MM.1S (cell line): Measurements from ENCODE around the gene SIDT1.

Source experiments
- DNase-seq: peaks from one replicate; pipeline ENCODE4 v3.0.0-alpha.2; 2015
- H2AFZ ChIP-seq: fragments of 300-600 bp; sonication (generic); 2 replicates; pipeline ENCODE4 v1.6.0; 2016; ENCODE audit warnings: antibody characterized with exemption, low read length
- H3F3A ChIP-seq: fragments of 300-600 bp; sonication (generic); 2 replicates; pipeline ENCODE4 v1.6.1; 2016; ENCODE audit warnings: mild to moderate bottlenecking, antibody characterized with exemption, low read length, moderate library complexity, mixed read lengths; ENCODE audit not compliant: insufficient read depth
- H3K27ac ChIP-seq: fragments of 300-600 bp; sonication (generic); 2 replicates; pipeline ENCODE4 v1.5.1; 2016; ENCODE audit warnings: mild to moderate bottlenecking, low read length
- H3K27me3 ChIP-seq: fragments of 300-600 bp; sonication (generic); replicated peaks from 2 replicates; pipeline ENCODE4 v1.6.0; 2016; ENCODE audit warnings: low read length; ENCODE audit not compliant: insufficient read depth
- H3K36me3 ChIP-seq: fragments of 300-600 bp; sonication (generic); replicated peaks from 2 replicates; pipeline ENCODE4 v1.6.1; 2016; ENCODE audit warnings: mild to moderate bottlenecking, low read length, mixed read lengths; ENCODE audit not compliant: insufficient read depth
- H3K4me1 ChIP-seq: fragments of 300-600 bp; sonication (generic); 2 replicates; pipeline ENCODE4 v1.6.1; 2016; ENCODE audit warnings: low read length, mixed read lengths
- H3K4me2 ChIP-seq: fragments of 300-600 bp; sonication (generic); 2 replicates; pipeline ENCODE4 v1.6.0; 2016; ENCODE audit warnings: low read depth, low read length
- H3K4me3 ChIP-seq: fragments of 300-600 bp; sonication (generic); 2 replicates; pipeline ENCODE4 v1.5.1; 2016; ENCODE audit warnings: low read length, mixed read lengths
- H3K79me2 ChIP-seq: fragments of 300-600 bp; sonication (generic); 2 replicates; pipeline ENCODE4 v1.6.1; 2016; ENCODE audit warnings: mixed run types, low read length, mixed read lengths
- H3K9ac ChIP-seq: fragments of 300-600 bp; sonication (generic); 2 replicates; pipeline ENCODE4 v1.6.1; 2016; ENCODE audit warnings: low read length, mixed read lengths
- H3K9me2 ChIP-seq: fragments of 300-600 bp; sonication (generic); replicated peaks from 2 replicates; pipeline ENCODE4 v1.6.1; 2016; ENCODE audit warnings: mild to moderate bottlenecking, low read length, mixed read lengths; ENCODE audit not compliant: insufficient read depth
- H3K9me3 ChIP-seq: fragments of 300-600 bp; sonication (generic); replicated peaks from 2 replicates; pipeline ENCODE4 v1.6.1; 2016; ENCODE audit warnings: mild to moderate bottlenecking, low read length, mixed read lengths; ENCODE audit not compliant: insufficient read depth
- H4K20me1 ChIP-seq: fragments of 300-600 bp; sonication (generic); 2 replicates; pipeline ENCODE4 v1.6.1; 2016; ENCODE audit warnings: mild to moderate bottlenecking, low read length, moderate library complexity, mixed read lengths; ENCODE audit not compliant: insufficient read depth
- EZH2 ChIP-seq: fragments of 300-600 bp; sonication (generic); optimal IDR thresholded peaks from 2 replicates; pipeline ENCODE3; 2017; ENCODE audit warnings: low read depth, mild to moderate bottlenecking, antibody characterized with exemption, low read length, mixed read lengths
- EZH2phosphoT487 ChIP-seq: fragments of 300-600 bp; sonication (generic); IDR thresholded peaks from 2 replicates; pipeline ENCODE4 v1.6.1; 2018; ENCODE audit warnings: antibody characterized with exemption, low read length
- TF ChIP-seq, protein P1 (sequence below): fragments of 300-600 bp; sonication (generic); IDR thresholded peaks from 2 replicates; pipeline ENCODE4 v1.5.1; 2016; ENCODE audit warnings: antibody characterized with exemption, low read length, mixed read lengths

SIDT1 gene

DNA sequence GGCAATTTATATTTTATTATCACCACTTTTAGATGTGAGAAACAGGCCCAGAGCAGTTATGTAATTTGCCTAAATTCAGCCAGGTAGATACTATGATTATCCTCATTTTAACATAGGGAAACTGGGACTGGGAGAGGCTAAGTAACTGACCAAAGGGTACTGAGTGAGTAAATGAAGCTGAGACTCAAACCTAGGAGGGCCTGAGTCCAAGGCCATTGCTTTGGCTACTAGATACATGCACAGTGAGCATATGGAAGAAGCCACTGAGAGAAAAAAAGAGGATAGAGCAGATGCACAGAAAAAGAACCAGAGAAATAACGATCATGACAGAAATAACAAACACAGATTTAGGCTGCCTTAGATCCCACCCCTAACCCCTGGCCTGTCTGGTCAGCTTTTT is 130.5 kb downstream of the SIDT1 start:
- no peak overlapping the region for H3K4me3 ChIP-seq
- H3K9me3 ChIP-seq = no peaks in the 10 kb centered on the region
- no peaks in the 10 kb centered on the region for H3K4me1 ChIP-seq
- no peak overlapping the region for H3K4me2 ChIP-seq
- no peak overlapping the region for H2AFZ ChIP-seq
- no peaks in the 10 kb centered on the region for H3K27me3 ChIP-seq
- H3K9ac ChIP-seq = no peak overlapping the region
- H3K27ac ChIP-seq = no peak overlapping the region
- H4K20me1 ChIP-seq = no peaks in the 10 kb centered on the region
- no peaks in the 10 kb centered on the region for H3F3A ChIP-seq
- no peaks in the 10 kb centered on the region for H3K36me3 ChIP-seq
- TF ChIP-seq, protein P1, sequence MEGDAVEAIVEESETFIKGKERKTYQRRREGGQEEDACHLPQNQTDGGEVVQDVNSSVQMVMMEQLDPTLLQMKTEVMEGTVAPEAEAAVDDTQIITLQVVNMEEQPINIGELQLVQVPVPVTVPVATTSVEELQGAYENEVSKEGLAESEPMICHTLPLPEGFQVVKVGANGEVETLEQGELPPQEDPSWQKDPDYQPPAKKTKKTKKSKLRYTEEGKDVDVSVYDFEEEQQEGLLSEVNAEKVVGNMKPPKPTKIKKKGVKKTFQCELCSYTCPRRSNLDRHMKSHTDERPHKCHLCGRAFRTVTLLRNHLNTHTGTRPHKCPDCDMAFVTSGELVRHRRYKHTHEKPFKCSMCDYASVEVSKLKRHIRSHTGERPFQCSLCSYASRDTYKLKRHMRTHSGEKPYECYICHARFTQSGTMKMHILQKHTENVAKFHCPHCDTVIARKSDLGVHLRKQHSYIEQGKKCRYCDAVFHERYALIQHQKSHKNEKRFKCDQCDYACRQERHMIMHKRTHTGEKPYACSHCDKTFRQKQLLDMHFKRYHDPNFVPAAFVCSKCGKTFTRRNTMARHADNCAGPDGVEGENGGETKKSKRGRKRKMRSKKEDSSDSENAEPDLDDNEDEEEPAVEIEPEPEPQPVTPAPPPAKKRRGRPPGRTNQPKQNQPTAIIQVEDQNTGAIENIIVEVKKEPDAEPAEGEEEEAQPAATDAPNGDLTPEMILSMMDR = no peak
- TF ChIP-seq EZH2phosphoT487 = no peak
- TF ChIP-seq EZH2 = no peak
- H3K79me2 ChIP-seq = no peaks in the 10 kb centered on the region
- H3K9me2 ChIP-seq = no peaks in the 10 kb centered on the region
- DNase-seq = no peak

DNA sequence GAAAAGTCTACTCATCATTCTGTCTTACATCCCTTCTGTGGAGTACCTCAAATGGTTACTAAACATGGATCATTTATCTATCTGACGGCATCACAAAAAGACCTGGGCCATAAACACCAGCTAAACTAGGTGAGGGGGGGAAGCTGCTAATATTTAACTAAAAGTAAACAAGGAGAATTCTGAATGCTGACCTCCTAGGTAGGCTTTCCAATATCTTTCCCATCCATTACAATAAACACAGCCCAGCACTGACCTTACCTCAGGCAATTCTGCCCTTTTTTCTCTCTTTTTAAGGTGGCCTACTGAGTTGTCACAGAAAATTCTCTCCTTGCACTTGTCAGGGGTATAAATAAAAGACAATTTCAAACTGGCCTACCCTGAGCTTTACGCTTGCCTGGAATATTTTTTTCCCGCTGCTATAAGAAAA is 131.0 kb downstream of the SIDT1 start:
- Histone ChIP-seq H3K27ac (no peak overlapping the region), H3K4me2 (no peak overlapping the region), H3K36me3 (no peaks in the 10 kb centered on the region), H3K4me3 (no peak overlapping the region), H3K4me1 (no peaks in the 10 kb centered on the region), H3F3A (no peaks in the 10 kb centered on the region), H3K79me2 (no peaks in the 10 kb centered on the region), H4K20me1 (no peaks in the 10 kb centered on the region), H3K27me3 (no peaks in the 10 kb centered on the region), H3K9ac (no peak overlapping the region), H3K9me3 (no peaks in the 10 kb centered on the region), H3K9me2 (no peaks in the 10 kb centered on the region), H2AFZ (no peak overlapping the region)
- TF ChIP-seq EZH2 = no peak
- TF ChIP-seq EZH2phosphoT487 = no peak
- TF ChIP-seq, protein P1 = no peak
- DNase-seq = no peak

DNA sequence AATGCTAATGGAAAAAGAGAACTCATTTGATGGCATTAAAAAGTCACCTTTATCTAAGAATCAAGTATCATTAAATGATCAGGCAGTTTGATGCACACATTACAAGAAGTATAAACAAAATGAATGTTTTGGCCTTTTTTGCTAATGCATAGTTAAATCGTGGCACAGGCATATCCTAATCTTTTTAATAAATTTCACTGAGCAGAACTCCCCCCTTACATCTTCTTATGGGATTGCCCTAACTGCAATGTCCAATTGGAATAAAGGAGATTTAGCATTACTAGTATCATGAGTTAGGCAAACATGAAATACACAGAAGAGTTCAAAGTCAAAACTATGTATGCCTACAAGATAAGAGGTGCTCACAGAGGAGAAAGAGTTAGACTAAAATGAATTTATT is 131.4 kb downstream of the SIDT1 start:
- H3K4me1 ChIP-seq = no peaks in the 10 kb centered on the region
- no peaks in the 10 kb centered on the region for H3K79me2 ChIP-seq
- no peak for DNase-seq
- H2AFZ ChIP-seq = no peak overlapping the region
- H3F3A ChIP-seq = no peaks in the 10 kb centered on the region
- H3K9me2 ChIP-seq = no peaks in the 10 kb centered on the region
- H3K27me3 ChIP-seq = no peaks in the 10 kb centered on the region
- no peak overlapping the region for H3K4me3 ChIP-seq
- H3K36me3 ChIP-seq = no peaks in the 10 kb centered on the region
- no peaks in the 10 kb centered on the region for H3K9me3 ChIP-seq
- no peak overlapping the region for H3K27ac ChIP-seq
- H3K9ac ChIP-seq = no peak overlapping the region
- H3K4me2 ChIP-seq = no peak overlapping the region
- no peaks in the 10 kb centered on the region for H4K20me1 ChIP-seq
- TF ChIP-seq, protein P1 = no peak
- TF ChIP-seq EZH2phosphoT487 (no peak), EZH2 (no peak)
